Vagina (tissue), 2 donors: ENCODE data around the gene MS4A4E.

Source experiments
- POLR2A ChIP-seq, 2 donors: fragments of 450-650 bp; IDR thresholded peaks; one replicate each; pipeline ENCODE4 v1.6.1; 2017; ENCODE audit warnings: antibody characterized with exemption in 2 of 2, mild to moderate bottlenecking in 2 of 2, moderate library complexity in 2 of 2
- POLR2AphosphoS5 ChIP-seq, 2 donors: sonication (generic); formaldehyde crosslinking; IDR thresholded peaks; one replicate each; pipeline ENCODE4 v1.9.0; 2017; ENCODE audit warnings: antibody characterized with exemption in 2 of 2, mild to moderate bottlenecking in 2 of 2, low read depth in 1 of 2; ENCODE audit not compliant: insufficient read depth in 1 of 2
- TF ChIP-seq, protein P1 (sequence below), 3 experiments: fragments of 450-650 bp in 2 of 3; fragments of 200-600 bp in 1 of 3; sonication (generic) in 1 of 3; IDR thresholded peaks; one replicate each; pipeline ENCODE4 v1.5.1; 2017 to 2019; ENCODE audit warnings: antibody characterized with exemption in 3 of 3, mild to moderate bottlenecking in 2 of 3, moderate library complexity in 2 of 3

DNA sequence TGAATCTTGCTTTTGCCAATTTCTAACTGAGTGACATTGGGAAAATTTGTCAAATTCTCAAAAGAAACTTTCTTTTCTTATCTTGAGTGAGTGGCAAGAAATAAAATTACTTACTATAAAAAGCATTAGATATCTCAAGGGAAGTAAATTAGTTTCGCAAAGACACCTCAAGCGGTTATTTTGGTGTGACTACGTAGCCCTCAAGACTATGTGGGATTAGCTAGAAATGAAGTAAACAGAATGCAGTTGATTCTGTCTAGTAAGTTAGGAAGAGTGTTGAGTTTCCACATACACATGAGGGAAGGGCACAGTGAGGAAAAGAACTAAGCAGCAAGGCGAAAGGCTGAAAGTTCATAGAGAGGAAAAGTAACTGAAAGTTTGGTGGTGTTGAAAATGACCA is 31.7 kb downstream of the MS4A4E start:
- TF ChIP-seq, protein P1, sequence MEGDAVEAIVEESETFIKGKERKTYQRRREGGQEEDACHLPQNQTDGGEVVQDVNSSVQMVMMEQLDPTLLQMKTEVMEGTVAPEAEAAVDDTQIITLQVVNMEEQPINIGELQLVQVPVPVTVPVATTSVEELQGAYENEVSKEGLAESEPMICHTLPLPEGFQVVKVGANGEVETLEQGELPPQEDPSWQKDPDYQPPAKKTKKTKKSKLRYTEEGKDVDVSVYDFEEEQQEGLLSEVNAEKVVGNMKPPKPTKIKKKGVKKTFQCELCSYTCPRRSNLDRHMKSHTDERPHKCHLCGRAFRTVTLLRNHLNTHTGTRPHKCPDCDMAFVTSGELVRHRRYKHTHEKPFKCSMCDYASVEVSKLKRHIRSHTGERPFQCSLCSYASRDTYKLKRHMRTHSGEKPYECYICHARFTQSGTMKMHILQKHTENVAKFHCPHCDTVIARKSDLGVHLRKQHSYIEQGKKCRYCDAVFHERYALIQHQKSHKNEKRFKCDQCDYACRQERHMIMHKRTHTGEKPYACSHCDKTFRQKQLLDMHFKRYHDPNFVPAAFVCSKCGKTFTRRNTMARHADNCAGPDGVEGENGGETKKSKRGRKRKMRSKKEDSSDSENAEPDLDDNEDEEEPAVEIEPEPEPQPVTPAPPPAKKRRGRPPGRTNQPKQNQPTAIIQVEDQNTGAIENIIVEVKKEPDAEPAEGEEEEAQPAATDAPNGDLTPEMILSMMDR (IDR thresholded peaks at IDR 0.05), result no peak
- TF ChIP-seq POLR2A (IDR thresholded peaks at IDR 0.05), result no peak
- no peak for TF ChIP-seq POLR2AphosphoS5 (IDR thresholded peaks at IDR 0.05; ENCODE audit: insufficient read depth in 1 of 2, low read depth in 1 of 2)
